ENCODE data around the gene KCNK6. TPM values are rescaled to one million over a fixed set of nuclear protein-coding genes. Genes with fewer than 3 reads are reported as not detected.

Gene KCNK6
- total RNA-seq, 2 donors from 2014 or later: 5.1 to 8.9 TPM

GRCh38 chr19:38359242-38360021 is 39.8 kb downstream of the KCNK6 start:
- no peak for TF ChIP-seq CTCF (conservative IDR thresholded peaks at IDR 0.05)
- no peaks in the 10 kb centered on the region for H3K4me1 ChIP-seq (ENCODE audit: control insufficient read depth, insufficient read depth, low read length)
- no peak overlapping the region for H3K4me3 Mint-ChIP-seq
- no peak overlapping the region for H3K4me3 ChIP-seq (ENCODE audit: low read length)
- no peak for DNase-seq
- H3K9ac ChIP-seq (ENCODE audit: extremely low read depth, low read length, poor library complexity, severe bottlenecking): no peak overlapping the region
- peaks cover 8% of the 10 kb centered on the region for H3K9me3 Mint-ChIP-seq
- no peaks in the 10 kb centered on the region for H3K36me3 ChIP-seq (ENCODE audit: control insufficient read depth, insufficient read depth, low read length)
- H3K27me3 Mint-ChIP-seq (ENCODE audit: insufficient read depth): peaks cover 61% of the 10 kb centered on the region
- no peak overlapping the region for H3K27ac ChIP-seq (ENCODE audit: low read depth, low read length)
- no peaks in the 10 kb centered on the region for H3K36me3 Mint-ChIP-seq (ENCODE audit: low read depth)
- 72 to 79% methylated on average over 6 to 18 of the region's 18 CpGs for WGBS, 2 experiments (ENCODE audit: insufficient coverage in 1 of 2, insufficient read length in 1 of 2)
- H3K27me3 ChIP-seq (ENCODE audit: control insufficient read depth, insufficient read depth, low read length, poor library complexity, severe bottlenecking): peaks cover 51% of the 10 kb centered on the region
- H3K4me1 Mint-ChIP-seq: peaks cover 4% of the 10 kb centered on the region
- H3K27ac Mint-ChIP-seq: no peak overlapping the region
- H3K9me3 ChIP-seq (ENCODE audit: control insufficient read depth, low read length): no peaks in the 10 kb centered on the region

- H3K4me3 ChIP-seq (ENCODE audit: low read length): no peak overlapping the region
- H3K36me3 ChIP-seq (ENCODE audit: control insufficient read depth, insufficient read depth, low read length): no peaks in the 10 kb centered on the region
- peaks cover 18% of the 10 kb centered on the region for H3K9me3 Mint-ChIP-seq
- H3K4me1 Mint-ChIP-seq: peaks cover 4% of the 10 kb centered on the region
- WGBS, 2 experiments (ENCODE audit: insufficient coverage in 1 of 2, insufficient read length in 1 of 2): 93 to 94% methylated on average over 3 to 9 of the region's 9 CpGs
- no peaks in the 10 kb centered on the region for H3K4me1 ChIP-seq (ENCODE audit: control insufficient read depth, insufficient read depth, low read length)
- no peak overlapping the region for H3K27ac Mint-ChIP-seq
- H3K27me3 ChIP-seq (ENCODE audit: control insufficient read depth, insufficient read depth, low read length, poor library complexity, severe bottlenecking): peaks cover 51% of the 10 kb centered on the region
- peaks cover 7% of the 10 kb centered on the region for H3K9me3 ChIP-seq (ENCODE audit: control insufficient read depth, low read length)
- H3K4me3 Mint-ChIP-seq: peak overlapping the region; percentile 73
- H3K36me3 Mint-ChIP-seq (ENCODE audit: low read depth): no peaks in the 10 kb centered on the region
- DNase-seq: no peak
- H3K27me3 Mint-ChIP-seq (ENCODE audit: insufficient read depth): peaks cover 61% of the 10 kb centered on the region
- no peak for TF ChIP-seq CTCF (conservative IDR thresholded peaks at IDR 0.05)
- no peak overlapping the region for H3K27ac ChIP-seq (ENCODE audit: low read depth, low read length)
- no peak overlapping the region for H3K9ac ChIP-seq (ENCODE audit: extremely low read depth, low read length, poor library complexity, severe bottlenecking)
Measured at GRCh38 chr19:38360351-38360750, 40.7 kb downstream of the KCNK6 start.

GRCh38 chr19:38360839-38361631 is 41.4 kb downstream of the KCNK6 start:
- H3K4me1 Mint-ChIP-seq: peaks cover 4% of the 10 kb centered on the region
- no peak overlapping the region for H3K27ac Mint-ChIP-seq
- peaks cover 60% of the 10 kb centered on the region for H3K27me3 Mint-ChIP-seq (ENCODE audit: insufficient read depth)
- no peaks in the 10 kb centered on the region for H3K36me3 Mint-ChIP-seq (ENCODE audit: low read depth)
- Histone ChIP-seq H3K36me3 (ENCODE audit: control insufficient read depth, insufficient read depth, low read length) (no peaks in the 10 kb centered on the region), H3K9me3 (ENCODE audit: control insufficient read depth, low read length) (peaks cover 7% of the 10 kb centered on the region), H3K4me3 (ENCODE audit: low read length) (peak overlapping the region; percentile 84), H3K27me3 (ENCODE audit: control insufficient read depth, insufficient read depth, low read length, poor library complexity, severe bottlenecking) (peaks cover 50% of the 10 kb centered on the region), H3K9ac (ENCODE audit: extremely low read depth, low read length, poor library complexity, severe bottlenecking) (no peak overlapping the region), H3K27ac (ENCODE audit: low read depth, low read length) (no peak overlapping the region), H3K4me1 (ENCODE audit: control insufficient read depth, insufficient read depth, low read length) (no peaks in the 10 kb centered on the region)
- H3K4me3 Mint-ChIP-seq: peak overlapping the region; percentile 73
- DNase-seq: no peak
- H3K9me3 Mint-ChIP-seq: peaks cover 18% of the 10 kb centered on the region
- WGBS, 2 experiments (ENCODE audit: insufficient coverage in 1 of 2, insufficient read length in 1 of 2): 32% methylated on average over 9 to 23 of the region's 23 CpGs
- no peak for TF ChIP-seq CTCF (conservative IDR thresholded peaks at IDR 0.05)
